ENCODE data around the gene SART3.
"Not testable (repeated sequence)": the region's sequence is repeated elsewhere in the genome, so short reads cannot be mapped to it uniquely, and the experiment has no call there.

Gene SART3

GRCh38 chr12:108559007-108559655, 1.8 kb downstream of the SART3 start:
- no peaks in the 10 kb centered on the region for H3K9me3 Mint-ChIP-seq
- peaks cover 33 to 65% of the 10 kb centered on the region in 2 donors for H3K4me1 Mint-ChIP-seq
- no peaks in the 10 kb centered on the region for H3K27me3 Mint-ChIP-seq
- H3K27ac Mint-ChIP-seq: no peak overlapping the region
- DNase-seq (no peak), ATAC-seq (replicated peaks) (no peak)
- H3K4me3 Mint-ChIP-seq: peak overlapping the region; percentile 49 to 100
- H3K36me3 Mint-ChIP-seq: peaks cover 8 to 21% of the 10 kb centered on the region in 2 donors

GRCh38 chr12:108555383-108555782, 5.6 kb downstream of the SART3 start:
- not testable (repeated sequence) for ATAC-seq (replicated peaks); H3K27ac Mint-ChIP-seq; H3K4me3 Mint-ChIP-seq; H3K27me3 Mint-ChIP-seq; H3K9me3 Mint-ChIP-seq; DNase-seq
- Mint-ChIP-seq H3K4me1 (peaks cover 45 to 91% of the 10 kb centered on the region in 2 donors), H3K36me3 (peaks cover 9 to 33% of the 10 kb centered on the region in 2 donors)

GRCh38 chr12:108553799-108554198, 7.2 kb downstream of the SART3 start:
- ATAC-seq (replicated peaks) (no peak), DNase-seq (no peak)
- Mint-ChIP-seq H3K4me3 (no peak overlapping the region), H3K36me3 (peaks cover 13 to 32% of the 10 kb centered on the region in 2 donors), H3K27ac (no peak overlapping the region), H3K27me3 (no peaks in the 10 kb centered on the region), H3K9me3 (no peaks in the 10 kb centered on the region), H3K4me1 (peaks cover 34 to 82% of the 10 kb centered on the region in 2 donors)

- Mint-ChIP-seq H3K4me3 (peak overlapping the region in 1 of 2 donors; percentile 52), H3K36me3 (peaks cover 19 to 33% of the 10 kb centered on the region in 2 donors), H3K4me1 (peaks cover 24 to 68% of the 10 kb centered on the region in 2 donors), H3K27me3 (no peaks in the 10 kb centered on the region), H3K27ac (no peak overlapping the region), H3K9me3 (no peaks in the 10 kb centered on the region)
- DNase-seq (no peak), ATAC-seq (replicated peaks) (peak; percentile 51 to 54)
Observed at GRCh38 chr12:108551535-108551934, 9.4 kb downstream of the SART3 start.

DNA sequence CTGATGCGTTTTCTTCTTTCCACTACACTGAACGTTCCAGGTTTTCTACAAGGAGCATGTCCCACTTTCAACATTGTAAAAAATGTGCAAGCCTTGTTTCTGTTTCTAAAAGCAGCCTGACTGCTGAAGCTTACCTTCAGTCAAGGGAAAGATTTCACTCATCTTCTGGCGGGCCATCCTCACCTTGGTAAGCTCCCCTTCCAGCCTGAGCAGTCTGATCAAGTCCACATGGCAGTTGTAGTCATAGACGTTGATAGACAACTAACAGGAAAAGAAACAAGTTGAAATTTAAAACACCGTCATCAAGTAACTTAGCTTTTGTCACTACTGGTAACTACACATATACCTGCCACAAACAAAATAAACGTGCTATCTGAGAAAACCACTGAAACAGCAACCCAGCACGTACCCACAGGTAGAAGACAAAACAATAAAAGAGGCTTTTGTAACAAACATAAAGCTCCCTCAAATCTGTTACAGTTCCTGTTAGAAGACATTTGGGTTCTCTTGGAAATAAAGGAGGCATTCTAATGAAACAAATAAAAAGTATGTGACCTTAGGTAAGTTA, 11.9 kb downstream of the SART3 start:
- no peak overlapping the region for H3K4me3 Mint-ChIP-seq
- DNase-seq (no peak), ATAC-seq (replicated peaks) (no peak)
- H3K27ac Mint-ChIP-seq: no peak overlapping the region
- H3K4me1 Mint-ChIP-seq: peaks cover 19 to 47% of the 10 kb centered on the region in 2 donors
- H3K9me3 Mint-ChIP-seq: no peaks in the 10 kb centered on the region
- H3K27me3 Mint-ChIP-seq: no peaks in the 10 kb centered on the region
- peaks cover 28 to 39% of the 10 kb centered on the region in 2 donors for H3K36me3 Mint-ChIP-seq

GRCh38 chr12:108547686-108548085, 13.3 kb downstream of the SART3 start:
- DNase-seq (no peak), ATAC-seq (replicated peaks) (no peak)
- Mint-ChIP-seq H3K4me3 (no peak overlapping the region), H3K36me3 (peaks cover 35 to 43% of the 10 kb centered on the region in 2 donors), H3K27me3 (no peaks in the 10 kb centered on the region), H3K9me3 (no peaks in the 10 kb centered on the region), H3K4me1 (peaks cover 10 to 41% of the 10 kb centered on the region in 2 donors), H3K27ac (peak overlapping the region; percentile 59)

GRCh38 chr12:108543652-108544051, 17.3 kb downstream of the SART3 start:
- no peak for DNase-seq
- H3K4me1 Mint-ChIP-seq: peaks cover 15 to 36% of the 10 kb centered on the region in 2 donors
- no peak overlapping the region for H3K27ac Mint-ChIP-seq
- H3K27me3 Mint-ChIP-seq: no peaks in the 10 kb centered on the region
- H3K36me3 Mint-ChIP-seq: peaks cover 52 to 63% of the 10 kb centered on the region in 2 donors
- no peak for ATAC-seq (replicated peaks)
- no peak overlapping the region for H3K4me3 Mint-ChIP-seq
- H3K9me3 Mint-ChIP-seq: no peaks in the 10 kb centered on the region

GRCh38 chr12:108542320-108542719, 18.7 kb downstream of the SART3 start:
- peaks cover 52 to 65% of the 10 kb centered on the region in 2 donors for H3K36me3 Mint-ChIP-seq
- no peaks in the 10 kb centered on the region for H3K9me3 Mint-ChIP-seq
- DNase-seq (no peak), ATAC-seq (replicated peaks) (no peak)
- no peak overlapping the region for H3K4me3 Mint-ChIP-seq
- no peak overlapping the region for H3K27ac Mint-ChIP-seq
- H3K4me1 Mint-ChIP-seq: peaks cover 13 to 29% of the 10 kb centered on the region in 2 donors
- no peaks in the 10 kb centered on the region for H3K27me3 Mint-ChIP-seq

GRCh38 chr12:108538616-108539195, 22.3 kb downstream of the SART3 start:
- Mint-ChIP-seq H3K27me3 (no peaks in the 10 kb centered on the region), H3K4me3 (no peak overlapping the region), H3K4me1 (peaks cover 13 to 28% of the 10 kb centered on the region in 2 donors), H3K27ac (no peak overlapping the region), H3K36me3 (peaks cover 53 to 74% of the 10 kb centered on the region in 2 donors), H3K9me3 (no peaks in the 10 kb centered on the region)
- no peak for DNase-seq
- no peak for ATAC-seq (replicated peaks)

- ATAC-seq (replicated peaks) (no peak), DNase-seq (no peak)
- Mint-ChIP-seq H3K27ac (no peak overlapping the region), H3K9me3 (no peaks in the 10 kb centered on the region), H3K36me3 (peaks cover 53 to 72% of the 10 kb centered on the region in 2 donors), H3K4me1 (peaks cover 13 to 22% of the 10 kb centered on the region in 2 donors), H3K27me3 (no peaks in the 10 kb centered on the region), H3K4me3 (no peak overlapping the region)
Observed at GRCh38 chr12:108538146-108538545, 22.8 kb downstream of the SART3 start.

GRCh38 chr12:108531929-108532848, 28.8 kb downstream of the SART3 start:
- DNase-seq: no peak
- Mint-ChIP-seq H3K9me3 (no peaks in the 10 kb centered on the region), H3K4me1 (peaks cover 3 to 4% of the 10 kb centered on the region in 2 donors), H3K27ac (peak overlapping the region; percentile 62), H3K27me3 (no peaks in the 10 kb centered on the region), H3K4me3 (no peak overlapping the region), H3K36me3 (peaks cover 42 to 59% of the 10 kb centered on the region in 2 donors)
- no peak for ATAC-seq (replicated peaks)

DNA sequence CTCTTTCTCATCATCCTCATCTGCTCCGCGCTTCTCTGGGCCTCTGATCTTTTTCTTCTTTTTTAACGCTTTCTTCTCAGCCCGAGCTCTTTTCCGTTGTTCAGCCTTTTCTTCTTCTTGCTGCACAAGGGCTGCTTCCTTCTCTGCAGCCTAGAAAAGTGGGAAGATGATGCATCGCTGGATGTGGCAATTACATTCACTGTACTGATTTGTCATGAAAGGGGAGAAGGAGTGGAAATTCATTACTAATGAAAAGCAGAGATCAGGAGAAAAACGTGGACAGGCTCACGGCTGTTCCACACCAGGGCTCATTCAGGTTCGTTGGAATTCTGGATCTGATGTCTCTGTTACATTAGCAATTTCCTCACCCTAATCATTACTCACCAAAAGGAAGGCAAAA, 30.8 kb downstream of the SART3 start:
- Mint-ChIP-seq H3K9me3 (no peaks in the 10 kb centered on the region), H3K4me3 (no peak overlapping the region), H3K27ac (no peak overlapping the region), H3K27me3 (no peaks in the 10 kb centered on the region), H3K4me1 (peaks cover 5 to 8% of the 10 kb centered on the region in 2 donors), H3K36me3 (peaks cover 43 to 62% of the 10 kb centered on the region in 2 donors)
- DNase-seq (no peak), ATAC-seq (replicated peaks) (no peak)

- ATAC-seq (replicated peaks) (no peak), DNase-seq (no peak)
- H3K27ac Mint-ChIP-seq: peak overlapping the region; percentile 63
- no peak overlapping the region for H3K4me3 Mint-ChIP-seq
- peaks cover 39 to 58% of the 10 kb centered on the region in 2 donors for H3K36me3 Mint-ChIP-seq
- peaks cover 5 to 13% of the 10 kb centered on the region in 2 donors for H3K4me1 Mint-ChIP-seq
- H3K27me3 Mint-ChIP-seq: no peaks in the 10 kb centered on the region
- no peaks in the 10 kb centered on the region for H3K9me3 Mint-ChIP-seq
Observed at GRCh38 chr12:108527166-108527496, 33.8 kb downstream of the SART3 start.

GRCh38 chr12:108526482-108527165, 34.3 kb downstream of the SART3 start:
- Mint-ChIP-seq H3K27me3 (no peaks in the 10 kb centered on the region), H3K9me3 (no peaks in the 10 kb centered on the region), H3K4me1 (peaks cover 5 to 13% of the 10 kb centered on the region in 2 donors), H3K27ac (peak overlapping the region; percentile 75), H3K4me3 (no peak overlapping the region), H3K36me3 (peaks cover 39 to 62% of the 10 kb centered on the region in 2 donors)
- peak; percentile 43 to 45 for ATAC-seq (replicated peaks)
- no peak for DNase-seq
